ENCODE results near the gene DLG2.

Gene DLG2

DNA sequence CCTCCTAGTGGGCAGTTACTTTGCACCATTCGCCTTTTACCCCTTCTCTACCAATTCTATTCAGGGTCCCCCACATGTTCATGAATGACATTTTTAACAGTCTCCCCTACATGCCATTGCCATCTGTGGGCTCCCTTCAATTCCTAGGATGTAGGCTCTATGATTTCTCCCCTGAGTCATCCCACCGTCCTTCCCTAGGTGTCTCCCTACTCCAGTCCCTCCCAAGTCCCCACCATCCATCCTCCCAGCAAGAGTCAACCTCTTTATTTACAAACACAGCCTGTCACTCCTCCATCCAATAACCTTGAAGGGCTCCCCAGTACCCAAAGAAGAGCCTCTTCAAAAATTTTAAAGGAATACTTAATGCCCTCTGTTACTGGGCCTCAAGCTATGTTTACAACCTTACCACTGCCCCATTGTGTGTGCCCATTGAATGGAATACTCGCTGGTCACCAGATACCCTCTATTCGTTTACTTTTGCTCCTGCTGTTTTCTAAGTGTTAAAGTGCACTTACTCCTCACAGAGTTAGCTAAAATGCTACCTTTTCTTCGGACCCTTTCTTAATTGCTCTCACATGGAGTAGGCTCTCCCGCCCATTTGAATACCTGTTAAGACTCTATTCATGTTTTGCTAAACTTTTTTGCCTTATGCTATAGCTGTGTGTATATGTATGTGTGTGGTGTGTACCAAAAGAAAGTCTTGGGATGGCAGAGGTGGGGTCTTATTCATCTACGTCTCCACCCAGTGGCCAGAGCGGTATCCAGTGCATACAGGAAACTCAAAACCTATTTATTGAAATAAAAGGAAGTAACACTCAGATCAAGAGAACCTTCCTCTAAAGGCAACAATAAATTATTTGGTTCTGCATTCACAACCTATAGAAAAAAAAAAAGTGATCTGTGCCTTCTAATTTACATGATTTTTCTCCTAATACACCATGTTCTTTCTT, 2105.2 kb downstream of the DLG2 start:
- peak; percentile 31 for DNase-seq (ENCODE audit: low spot score)

DNA sequence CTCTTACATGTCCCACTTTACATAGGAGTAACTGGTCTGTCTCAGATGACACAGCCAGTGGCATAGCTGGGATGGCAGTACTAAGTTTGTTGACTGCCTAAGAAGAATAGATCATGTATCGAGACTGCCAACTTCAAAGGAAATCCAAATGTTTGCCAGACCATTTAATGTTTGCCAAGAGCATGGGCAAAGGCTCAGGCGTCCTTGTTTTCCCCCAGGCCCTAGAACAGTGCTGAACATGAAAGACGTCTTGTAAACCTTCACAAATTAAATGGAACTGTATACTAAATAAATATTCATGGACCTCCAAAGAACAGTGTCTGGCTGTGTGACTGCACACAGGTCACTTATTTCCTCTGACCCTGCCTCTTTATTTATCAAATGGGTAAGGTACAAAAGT, 2106.3 kb downstream of the DLG2 start:
- DNase-seq (ENCODE audit: low spot score): no peak

DNA sequence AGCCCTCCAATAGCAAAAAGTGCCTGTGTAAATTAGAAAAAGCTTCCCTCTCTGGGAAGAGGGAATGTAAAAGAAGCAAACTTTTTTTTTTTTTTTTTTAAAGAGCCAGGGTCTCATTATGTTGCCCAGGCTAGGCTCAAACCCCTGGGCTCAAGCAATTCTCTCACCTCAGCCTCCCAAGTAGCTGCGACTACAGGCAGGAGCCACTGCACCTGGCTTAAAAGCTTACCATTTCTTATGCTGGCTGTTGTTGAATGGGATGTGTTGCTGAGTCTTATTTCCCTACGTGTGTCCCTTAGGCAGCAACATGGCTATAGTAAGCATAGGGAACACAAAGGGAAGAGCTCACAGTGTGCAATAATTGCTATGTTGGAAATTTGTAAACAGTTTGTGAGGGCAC, 2115.5 kb downstream of the DLG2 start:
- DNase-seq (ENCODE audit: low spot score): no peak

DNA sequence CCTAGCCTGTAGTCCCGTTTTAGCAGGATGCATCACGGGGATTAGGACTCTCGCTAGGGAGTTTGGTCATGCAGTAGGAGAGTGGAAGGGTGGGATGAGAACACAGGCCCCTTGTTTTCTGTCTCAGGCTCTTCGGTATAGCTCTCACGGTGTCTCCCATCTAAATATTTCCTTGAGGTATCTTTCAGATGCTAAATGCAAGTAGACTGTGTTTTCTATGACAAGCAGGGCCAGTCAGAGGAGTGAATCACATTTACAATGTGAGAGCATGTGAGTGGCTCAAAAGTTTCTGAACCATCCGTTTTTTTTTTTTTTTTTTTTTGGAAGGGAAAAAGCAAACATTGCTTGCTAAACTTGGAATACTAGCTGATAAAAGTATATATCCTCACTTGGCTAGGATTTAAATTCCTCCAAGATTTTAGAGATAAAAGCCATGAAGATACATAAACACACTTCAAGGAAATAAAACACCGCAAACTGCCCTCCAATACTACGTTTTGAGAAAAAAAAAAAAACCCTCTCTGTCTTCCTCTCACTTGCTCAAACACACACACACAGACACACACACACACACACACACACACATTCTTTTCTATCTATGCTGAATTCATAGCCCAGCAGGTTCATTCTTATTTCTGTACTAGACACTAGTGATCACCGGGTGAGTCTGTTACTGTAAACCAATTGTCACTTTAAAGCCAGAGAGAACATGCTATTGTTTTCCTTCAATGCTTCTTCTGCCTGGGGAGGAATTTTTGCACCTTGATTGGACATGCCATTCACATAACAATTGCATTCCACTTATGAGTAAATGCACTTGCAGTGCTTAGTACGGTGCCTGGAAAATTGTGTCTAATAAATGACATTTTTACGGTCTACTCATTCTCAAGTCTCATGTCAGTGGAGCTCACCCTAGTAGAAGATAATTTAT, 2116.3 kb downstream of the DLG2 start:
- no peak for DNase-seq (ENCODE audit: low spot score)

DNA sequence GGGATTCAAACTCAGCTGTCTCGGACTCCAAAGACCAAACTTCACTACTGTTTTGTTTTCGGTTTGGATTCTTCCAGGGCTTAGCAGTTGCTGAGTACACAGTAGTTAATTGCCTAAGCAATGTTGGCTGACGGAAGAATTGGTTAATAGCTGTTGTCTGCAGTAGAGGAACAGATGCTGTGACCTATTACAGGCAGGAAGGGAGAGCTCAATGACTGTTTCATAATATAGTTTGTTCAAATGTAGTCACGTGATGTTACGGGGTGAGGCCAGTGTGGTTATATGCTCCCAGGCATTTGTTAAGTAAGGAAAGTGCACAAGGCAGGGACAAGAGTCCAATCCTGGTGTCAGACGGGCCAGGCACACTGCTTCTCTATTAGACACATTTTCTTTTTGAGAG, 2118.3 kb downstream of the DLG2 start:
- peak; percentile 31 for DNase-seq (ENCODE audit: low spot score)

DNA sequence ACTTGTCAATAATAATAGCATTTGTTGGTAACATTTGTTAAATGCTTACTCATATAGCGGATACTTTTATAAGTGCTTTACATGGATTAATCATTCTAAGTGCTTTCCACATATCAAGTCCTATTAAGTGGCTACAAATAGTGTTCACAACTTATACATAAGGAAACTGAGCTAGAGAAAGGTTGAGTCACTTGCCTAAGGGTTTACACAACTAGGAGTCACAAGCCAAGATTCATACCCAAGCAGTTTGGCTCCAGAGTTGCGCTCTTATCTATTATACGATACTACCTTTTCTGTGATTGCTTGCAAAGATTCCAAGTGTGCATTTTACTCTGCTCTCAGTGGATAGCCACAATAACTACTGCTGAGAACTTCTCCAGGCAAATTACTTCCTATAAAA, 2125.1 kb downstream of the DLG2 start:
- DNase-seq (ENCODE audit: low spot score): no peak

DNA sequence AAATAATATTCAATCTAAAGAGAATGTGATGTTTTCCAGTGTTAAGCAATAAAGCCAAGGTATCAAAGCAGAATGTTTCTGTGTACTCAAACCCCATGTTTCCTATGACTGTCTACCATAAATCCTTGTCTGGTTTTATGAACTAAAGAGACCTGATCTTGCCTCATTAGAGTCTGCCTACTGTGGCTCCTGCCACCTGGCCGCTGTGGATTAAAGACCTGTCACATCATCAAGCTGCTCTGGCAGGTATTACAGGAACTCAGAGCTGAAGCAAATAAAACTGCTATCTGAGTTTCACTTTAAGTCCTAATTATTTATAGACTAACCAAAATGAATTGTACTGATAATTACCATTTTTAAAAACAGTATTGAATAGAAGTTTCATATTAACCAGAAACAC, 2133.2 kb downstream of the DLG2 start:
- DNase-seq (ENCODE audit: low spot score): no peak

DNA sequence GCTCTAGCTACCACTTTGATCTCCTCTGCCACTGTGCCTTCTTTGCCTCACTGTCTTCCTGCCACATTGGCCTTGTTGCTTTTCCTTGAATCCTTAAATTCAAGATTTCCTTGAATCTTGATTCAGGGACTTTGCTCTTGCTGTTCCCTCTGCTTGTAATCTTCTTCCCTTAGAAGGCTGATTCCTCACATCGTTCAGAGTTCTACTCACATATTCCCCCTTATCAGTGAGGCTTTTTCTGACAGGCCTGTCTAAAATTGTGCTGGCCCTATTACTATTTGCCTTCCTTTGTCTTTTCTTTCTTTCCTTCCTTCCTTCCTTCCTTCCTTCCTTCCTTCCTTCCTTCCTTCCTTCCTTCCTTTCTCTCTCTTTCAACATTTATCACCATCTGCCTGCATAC, 2134.1 kb downstream of the DLG2 start:
- no peak for DNase-seq (ENCODE audit: low spot score)

DNA sequence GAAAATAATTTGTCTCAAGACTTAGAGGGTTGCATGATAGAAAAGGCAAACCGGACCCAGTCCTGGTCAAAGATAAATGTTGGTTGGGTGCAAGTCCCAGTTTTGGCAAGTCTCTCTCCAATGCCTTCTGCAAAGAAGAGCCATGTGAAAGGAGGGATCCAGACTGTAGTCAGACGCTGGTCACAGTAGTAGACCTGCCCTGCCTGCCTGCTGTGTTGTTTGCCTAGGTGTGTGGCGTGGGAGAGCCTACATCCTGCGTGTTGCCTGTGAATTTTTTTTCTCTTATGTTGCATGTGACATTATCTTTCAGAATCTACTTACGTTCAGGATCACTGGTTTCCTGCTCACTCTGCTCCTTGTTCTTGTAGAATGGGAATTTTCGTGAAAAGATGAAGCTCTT, 2143.3 kb downstream of the DLG2 start:
- DNase-seq (ENCODE audit: low spot score): no peak

DNA sequence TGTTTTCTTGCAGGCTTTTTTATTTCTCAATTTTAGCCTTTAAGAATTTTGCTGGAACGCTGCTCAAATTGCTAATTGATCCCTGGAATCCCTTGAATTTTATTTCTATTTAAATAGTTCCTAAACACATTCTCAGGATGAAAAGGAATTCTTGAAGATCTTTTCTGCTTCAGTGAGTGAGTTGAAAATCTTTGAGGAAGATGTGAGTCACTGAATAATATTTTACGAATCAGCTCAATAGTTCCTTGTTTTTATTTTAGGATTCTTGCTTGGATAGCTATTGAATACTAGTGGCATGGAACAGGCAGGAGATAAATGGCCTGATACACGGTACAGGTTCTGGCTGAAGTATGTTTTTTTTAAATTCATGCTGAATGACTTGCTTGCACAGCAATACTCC, 2146.3 kb downstream of the DLG2 start:
- no peak for DNase-seq (ENCODE audit: low spot score)

DNA sequence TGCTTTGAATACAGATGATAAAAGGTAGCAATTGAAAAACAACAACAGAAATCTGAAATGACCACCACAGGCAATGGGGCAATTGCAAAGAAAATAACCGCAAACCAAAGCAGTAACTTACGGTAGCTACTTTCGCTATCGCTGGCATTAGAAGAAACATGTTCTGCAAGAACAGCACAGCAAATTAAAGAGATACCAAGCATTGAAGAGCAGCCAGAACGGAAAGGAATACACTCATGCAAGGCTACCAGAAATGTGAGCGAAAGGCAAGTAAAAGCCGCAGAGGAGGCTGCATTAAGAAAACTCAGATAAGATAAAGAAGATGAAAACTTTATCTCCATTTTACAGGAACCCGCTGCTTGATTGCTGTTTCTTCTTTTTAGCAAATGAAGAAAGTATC, 2146.9 kb downstream of the DLG2 start:
- DNase-seq (ENCODE audit: low spot score): no peak

DNA sequence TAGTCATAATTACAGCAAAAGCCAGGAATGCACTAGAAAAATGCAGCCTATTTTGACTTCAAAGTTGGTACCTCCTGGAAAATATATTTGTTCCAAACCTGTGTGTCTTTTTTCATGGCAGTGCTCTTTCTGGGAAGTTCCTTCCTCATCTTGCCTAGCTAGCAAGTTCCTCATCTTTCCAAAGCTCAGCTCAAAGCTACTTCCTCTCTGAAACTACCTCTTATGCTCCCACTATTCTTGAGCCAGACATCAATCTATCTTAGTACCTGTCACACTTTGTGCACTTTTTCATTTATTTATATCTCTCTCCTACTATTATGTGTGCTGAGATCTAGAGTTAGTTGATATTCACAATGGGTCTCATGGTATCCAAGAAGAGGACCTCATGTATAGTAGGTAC, 2149.4 kb downstream of the DLG2 start:
- DNase-seq (ENCODE audit: low spot score): no peak

DNA sequence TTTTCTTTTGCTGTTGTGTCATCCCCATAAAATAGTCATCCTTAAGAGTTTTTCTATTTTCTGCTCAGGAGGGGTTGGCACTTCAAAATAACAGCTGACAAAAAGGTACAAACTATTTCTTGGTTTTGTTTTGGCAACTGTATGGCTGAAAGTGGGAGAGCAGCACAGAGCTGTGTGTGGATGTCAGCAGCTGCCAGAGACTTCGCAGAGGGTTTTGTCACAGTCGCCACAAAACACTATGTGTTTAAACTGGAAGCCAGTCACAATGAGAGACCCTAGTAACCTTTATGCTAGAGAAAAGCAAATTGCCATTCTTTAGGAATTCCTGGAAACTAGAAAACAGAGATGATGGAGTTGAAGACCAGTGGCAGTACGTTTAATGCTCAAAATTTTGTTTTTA, 2151.4 kb downstream of the DLG2 start:
- DNase-seq (ENCODE audit: low spot score): no peak

DNA sequence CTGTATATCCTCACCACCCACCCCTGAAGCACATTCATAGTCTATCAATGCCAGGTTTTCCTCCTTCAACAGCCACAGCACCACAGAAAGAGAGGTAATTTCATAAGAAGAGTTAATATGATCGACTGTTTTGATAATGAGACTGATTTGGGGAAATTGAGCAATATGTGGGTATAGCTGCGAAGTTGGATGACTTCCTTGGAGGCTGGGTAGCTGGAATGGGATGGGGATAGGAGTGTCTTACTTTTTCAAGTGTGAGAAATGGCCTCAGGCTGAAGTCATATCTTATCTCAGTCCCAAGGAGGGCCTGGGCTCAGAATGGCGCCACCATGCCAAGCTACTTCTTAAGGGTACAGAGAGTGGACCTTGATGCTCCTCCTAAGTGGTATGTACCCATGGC, 2153.4 kb downstream of the DLG2 start:
- DNase-seq (ENCODE audit: low spot score): no peak

DNA sequence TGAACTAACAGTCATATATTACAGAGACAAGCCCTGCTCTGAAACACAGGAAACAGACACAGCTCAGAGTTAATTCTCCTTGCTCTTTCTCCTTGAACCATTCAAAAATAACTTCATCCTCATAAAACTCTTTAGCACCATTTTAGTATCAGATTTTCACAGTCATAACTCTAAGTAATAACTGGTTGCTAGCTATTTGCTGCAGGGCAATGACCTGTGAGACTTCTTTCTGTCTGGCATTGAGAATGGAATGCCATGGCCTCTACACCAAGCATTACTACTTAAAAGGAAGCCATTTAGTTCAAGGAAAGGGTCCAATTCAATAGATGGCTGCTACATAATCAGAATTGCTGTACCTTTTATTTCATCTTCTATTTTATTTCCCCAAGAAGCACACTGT, 2154.3 kb downstream of the DLG2 start:
- DNase-seq (ENCODE audit: low spot score): no peak

DNA sequence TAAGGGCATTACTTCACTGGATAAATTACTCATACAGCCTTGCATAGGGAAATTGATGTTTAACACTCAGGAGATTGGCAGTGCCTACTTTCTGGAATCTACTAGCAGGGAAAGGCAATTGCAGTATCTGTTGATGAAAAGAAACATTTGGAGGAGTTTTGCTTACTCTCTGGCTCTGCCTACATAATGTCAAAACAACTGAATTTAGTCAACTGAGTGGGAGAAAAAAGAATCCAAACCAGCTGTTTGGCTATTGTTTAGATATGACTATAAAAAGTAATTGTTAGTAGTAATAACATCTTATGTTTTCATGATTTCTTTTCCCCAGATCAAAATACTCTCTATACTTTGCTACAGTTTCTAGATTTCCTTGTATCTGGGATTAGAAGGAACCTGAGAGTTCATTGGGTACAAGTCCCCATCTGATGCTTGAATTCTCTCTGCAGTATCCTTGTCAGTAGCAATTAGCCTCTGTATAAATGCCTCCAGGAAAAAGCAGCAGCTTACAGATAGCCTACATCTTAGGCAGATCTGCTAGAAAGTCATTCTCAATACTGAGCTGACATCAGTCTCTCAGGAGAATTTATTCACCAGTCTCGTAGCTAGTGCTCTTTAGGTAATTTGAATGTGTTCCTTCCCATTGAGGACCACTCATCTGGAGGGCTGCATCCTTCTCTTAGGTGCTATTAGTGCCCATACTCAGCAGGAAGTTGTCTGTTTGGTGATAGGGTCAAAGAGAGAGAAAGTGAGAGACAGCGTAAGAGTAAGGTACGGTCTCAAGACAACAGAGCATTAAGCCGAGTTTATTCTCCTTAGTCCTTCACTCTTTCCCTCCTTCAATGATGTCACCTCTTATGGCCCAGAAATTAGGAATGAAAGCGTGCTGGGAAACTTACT, 2155.1 kb downstream of the DLG2 start:
- DNase-seq (ENCODE audit: low spot score): no peak

DNA sequence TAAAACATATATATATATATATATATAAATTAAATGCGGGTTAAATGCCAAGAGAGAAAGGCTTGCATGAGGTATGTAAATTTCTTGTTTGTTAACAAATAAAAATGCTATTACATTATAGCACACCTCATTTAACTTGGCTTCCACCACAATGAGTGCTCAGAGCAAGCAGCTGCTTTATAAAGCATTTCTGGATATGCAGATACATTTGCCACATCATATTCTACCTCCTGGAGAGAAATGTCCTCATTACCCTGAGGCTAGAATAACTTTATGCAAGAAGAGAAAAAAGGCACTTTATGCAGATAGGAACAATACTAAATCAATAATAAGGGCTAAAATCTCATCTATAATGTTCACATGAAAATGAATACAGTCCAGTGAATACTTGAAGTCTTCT, 2159.3 kb downstream of the DLG2 start:
- no peak for DNase-seq (ENCODE audit: low spot score)

DNA sequence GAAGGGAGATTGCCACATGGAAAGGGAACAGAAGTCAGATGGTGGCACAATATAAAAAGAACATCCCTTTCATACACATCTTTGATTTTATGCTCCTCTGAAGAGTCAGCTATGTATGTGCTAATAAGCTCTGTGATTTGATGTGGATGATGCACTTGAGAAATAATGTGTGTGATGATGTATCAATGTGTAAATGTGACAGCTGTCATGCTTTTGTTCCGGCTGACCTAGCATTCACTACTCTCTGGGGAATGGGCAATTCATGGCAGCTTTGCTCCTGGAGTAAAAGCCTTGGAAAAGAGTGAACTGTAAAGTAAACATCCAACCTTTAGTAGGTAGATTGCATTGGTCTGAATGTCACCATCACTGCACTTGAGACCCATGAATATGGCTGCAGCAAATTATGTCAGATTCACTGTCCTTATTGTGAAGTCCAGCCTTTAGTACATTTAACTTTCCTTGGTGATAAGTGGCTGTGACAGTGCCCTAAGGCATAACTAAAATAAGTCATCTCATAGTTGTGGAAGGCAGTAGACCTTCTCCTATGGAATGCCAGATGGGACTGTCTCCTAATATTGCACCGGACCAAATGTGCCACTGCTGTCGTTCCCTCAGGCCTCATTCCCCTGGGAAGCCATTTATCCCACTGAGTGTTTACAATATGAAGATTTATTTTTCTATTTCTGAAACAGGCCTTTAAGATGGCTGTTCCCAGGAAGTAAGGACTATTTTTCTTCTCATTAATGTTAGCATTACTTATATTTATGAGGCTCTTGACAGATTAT, 2162.8 kb downstream of the DLG2 start:
- no peak for DNase-seq (ENCODE audit: low spot score)

DNA sequence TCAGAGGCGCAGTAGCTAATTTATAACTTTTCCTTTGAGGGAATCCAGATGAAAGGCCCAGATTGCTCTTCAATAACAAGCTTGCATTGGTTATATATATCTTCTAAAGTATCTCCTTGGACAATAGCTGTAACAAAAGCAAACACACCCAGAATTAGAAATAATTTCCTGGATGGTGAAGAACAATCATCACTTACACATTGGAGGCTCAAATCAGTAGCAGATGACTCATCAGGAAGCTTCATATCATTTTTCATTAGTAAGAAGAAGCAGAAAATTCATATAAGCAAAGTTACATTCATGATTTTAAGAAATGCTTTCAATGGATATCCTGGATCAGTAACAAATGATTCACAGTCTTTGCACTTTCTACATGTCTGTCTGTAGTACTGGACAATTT, 2167.3 kb downstream of the DLG2 start:
- no peak for DNase-seq (ENCODE audit: low spot score)

DNA sequence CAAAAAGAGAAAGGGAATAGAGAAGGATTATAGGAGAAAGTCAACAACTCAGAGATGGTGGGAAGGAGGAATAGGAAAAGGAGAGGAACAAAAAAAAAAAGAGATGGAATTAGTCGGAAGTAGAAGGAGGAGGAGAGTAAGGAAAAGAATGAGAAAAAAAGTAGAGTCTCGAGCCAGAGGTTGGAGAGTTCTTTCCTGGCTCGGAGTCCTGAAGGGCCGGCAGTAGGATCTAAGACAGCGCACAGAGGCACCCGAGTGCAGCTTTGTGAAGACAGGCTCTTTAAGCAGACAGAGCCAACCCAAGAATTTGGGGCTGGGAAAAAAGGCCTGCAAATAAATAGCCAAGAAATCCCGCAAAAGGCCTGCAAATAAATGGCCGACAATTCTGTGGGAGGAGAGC, 2170.6 kb downstream of the DLG2 start:
- no peak for DNase-seq (ENCODE audit: low spot score)

DNA sequence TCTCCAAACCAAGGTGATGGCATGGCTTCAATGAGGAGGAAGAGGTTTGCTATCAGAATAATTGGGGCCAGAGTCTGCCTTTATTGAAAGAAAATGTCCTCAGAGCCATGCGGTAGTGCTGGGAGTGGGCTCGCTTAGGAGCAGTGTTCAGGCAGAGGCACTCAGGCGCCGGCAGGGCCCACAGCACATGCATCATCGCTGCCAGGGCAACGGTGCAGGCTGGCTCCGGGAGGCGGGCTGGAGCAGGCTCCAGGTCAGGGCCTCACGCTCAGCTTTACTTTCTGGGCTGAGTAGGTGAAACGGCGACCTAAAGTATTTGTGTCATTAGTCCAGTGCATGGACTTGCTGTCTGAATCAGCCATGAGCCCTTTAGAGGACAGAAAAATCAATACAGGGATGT, 2171.1 kb downstream of the DLG2 start:
- no peak for DNase-seq (ENCODE audit: low spot score)

All from SW480 (cell line).